Measurements from ENCODE around the gene CHAF1B.

GRCh38 chr21:36412916-36413315 is 27.7 kb downstream of the CHAF1B start:
- TF ChIP-seq POLR2AphosphoS5 (IDR thresholded peaks at IDR 0.05) = no peak
- no peak for TF ChIP-seq POLR2A (IDR thresholded peaks at IDR 0.05)
- TF ChIP-seq CTCF (IDR thresholded peaks at IDR 0.05) = no peak

All from prostate gland (tissue), 2 donors.